Measurements from ENCODE around the gene SEC61A2.

GRCh38 chr10:12187321-12187905 is 57.9 kb downstream of the SEC61A2 start:
- no peak for TF ChIP-seq POLR2AphosphoS5 (IDR thresholded peaks at IDR 0.05)
- no peak for TF ChIP-seq CTCF (IDR thresholded peaks at IDR 0.05)

All from sigmoid colon (tissue), 4 donors.